KOPT-K1 (cell line): ENCODE data around the gene DLL4.
"Not testable (repeated sequence)": the region's sequence is repeated elsewhere in the genome, so short reads cannot be mapped to it uniquely, and the experiment has no call there.

Experiments used
- H3K27ac ChIP-seq: fragments of 200-600 bp; sonication (generic); 2 replicates; pipeline ENCODE4 v1.5.1; 2016; ENCODE audit warnings: antibody characterized with exemption, mild to moderate bottlenecking, low read depth, low read length; ENCODE audit not compliant: poor library complexity, severe bottlenecking
- H3K36me3 ChIP-seq: fragments of 200-600 bp; sonication (generic); 2 replicates; pipeline ENCODE4 v1.5.1; 2017; ENCODE audit warnings: antibody characterized with exemption, mild to moderate bottlenecking, low read length, moderate library complexity; ENCODE audit not compliant: insufficient read depth
- H3K9me3 ChIP-seq: fragments of 200-600 bp; sonication (generic); 2 replicates; pipeline ENCODE4 v1.5.1; 2017; ENCODE audit warnings: antibody characterized with exemption, low read length, mild to moderate bottlenecking; ENCODE audit not compliant: insufficient read depth, poor library complexity, severe bottlenecking

Gene DLL4

DNA sequence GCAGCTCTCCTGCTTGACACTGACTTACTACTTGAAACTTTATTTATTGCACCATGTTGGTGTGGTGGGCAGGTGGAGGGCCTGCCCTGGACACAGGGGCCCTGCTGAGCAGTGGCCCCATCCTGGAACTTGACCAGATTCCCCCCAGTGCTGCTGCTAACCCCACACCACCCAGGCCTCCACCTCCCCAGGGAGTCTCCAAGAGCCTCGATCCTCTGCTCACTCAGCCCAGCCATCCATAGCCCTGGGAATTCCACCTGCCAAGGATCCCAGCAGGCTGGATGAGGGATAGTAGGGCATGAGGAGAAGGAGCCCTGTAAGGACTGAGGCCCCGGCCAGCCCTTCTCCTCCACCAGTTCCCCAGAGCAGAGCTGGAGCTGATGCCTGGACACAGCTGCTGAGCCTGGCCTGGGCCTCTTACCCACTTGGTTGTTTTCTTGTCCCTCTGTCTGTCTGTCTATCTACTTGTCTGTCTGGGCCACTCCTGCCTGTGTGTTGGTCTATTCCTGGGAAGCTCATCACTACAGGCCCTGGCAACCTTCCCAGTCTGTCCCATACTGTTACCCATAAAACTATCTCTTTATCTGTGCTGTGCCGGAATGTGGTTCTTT, 26.9 kb downstream of the DLL4 start:
- Histone ChIP-seq H3K36me3 (no peaks in the 10 kb centered on the region), H3K9me3 (no peaks in the 10 kb centered on the region), H3K27ac (no peak overlapping the region)

DNA sequence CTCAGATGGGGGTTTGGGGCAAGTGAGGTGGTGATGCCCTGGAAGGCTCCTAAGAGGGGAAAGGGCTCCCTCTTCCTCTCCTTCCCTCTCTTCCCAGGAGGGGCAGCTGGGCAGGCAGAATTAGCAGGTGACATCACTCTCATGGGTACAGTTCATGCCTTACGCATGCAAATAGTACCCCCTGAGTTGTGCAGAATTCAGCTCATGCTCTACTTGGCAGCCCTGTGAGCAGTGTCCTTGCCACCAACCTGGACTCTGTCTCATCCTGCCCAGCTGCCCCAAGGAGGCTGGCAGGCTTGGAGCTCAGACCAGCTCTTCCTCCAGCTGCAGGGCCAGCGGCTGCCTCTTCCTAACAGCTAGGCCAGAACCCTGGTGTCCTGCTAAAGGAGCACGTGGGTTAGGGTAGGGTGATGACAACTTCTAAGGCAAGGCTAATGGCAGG, 27.4 kb downstream of the DLL4 start:
- Histone ChIP-seq H3K9me3 (no peaks in the 10 kb centered on the region), H3K27ac (no peak overlapping the region), H3K36me3 (no peaks in the 10 kb centered on the region)

DNA sequence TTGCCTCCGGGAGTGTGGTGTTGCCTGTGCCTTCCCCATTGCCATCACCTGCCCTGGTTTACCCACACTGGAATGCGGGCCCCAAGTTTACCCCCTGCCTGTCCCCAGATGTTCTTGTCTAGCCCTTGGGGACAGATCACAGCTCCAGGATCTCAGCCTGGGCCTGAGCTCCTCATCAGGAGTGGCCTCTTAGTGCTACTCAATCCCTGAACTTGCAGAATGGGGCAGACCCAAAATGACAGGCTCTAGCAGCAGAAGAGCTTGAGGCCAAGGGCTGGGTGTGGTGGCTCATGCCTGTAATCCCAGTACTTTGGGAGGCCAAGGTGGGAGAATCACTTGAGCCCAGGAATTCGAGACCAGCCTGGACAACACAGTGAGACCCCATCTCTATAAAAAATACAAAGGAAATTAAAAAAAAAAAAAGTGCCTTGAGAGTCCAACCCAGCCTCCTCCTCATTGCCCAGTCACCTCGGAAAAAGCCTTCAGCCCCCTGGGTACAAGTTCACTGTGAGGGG, 28.0 kb downstream of the DLL4 start:
- H3K27ac ChIP-seq, result no peak overlapping the region
- no peaks in the 10 kb centered on the region for H3K9me3 ChIP-seq
- H3K36me3 ChIP-seq, result no peaks in the 10 kb centered on the region

DNA sequence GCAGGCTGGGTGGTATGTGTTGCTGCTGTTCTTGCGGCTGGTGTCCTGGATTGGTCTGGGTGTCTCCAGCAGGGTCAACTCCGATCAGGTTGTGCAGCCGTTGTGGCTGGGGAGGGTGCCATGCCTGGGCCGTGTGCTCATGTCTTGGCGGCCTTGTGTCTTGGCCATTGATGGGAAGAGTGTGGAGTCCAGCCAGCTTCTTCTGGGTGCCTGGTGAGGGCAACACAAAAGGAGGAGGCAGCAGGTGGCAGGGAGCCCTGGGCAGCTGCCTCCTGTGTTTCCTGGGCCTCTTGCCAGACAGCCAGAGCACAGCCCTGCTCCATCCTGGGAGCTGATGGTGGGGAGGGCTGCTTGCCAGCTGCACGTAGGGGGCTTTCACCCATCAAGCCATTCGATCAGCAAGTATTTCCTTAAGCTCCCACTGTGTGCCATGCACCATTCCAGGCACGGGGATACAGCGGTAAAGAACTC, 28.5 kb downstream of the DLL4 start:
- Histone ChIP-seq H3K27ac (no peak overlapping the region), H3K9me3 (no peaks in the 10 kb centered on the region)

DNA sequence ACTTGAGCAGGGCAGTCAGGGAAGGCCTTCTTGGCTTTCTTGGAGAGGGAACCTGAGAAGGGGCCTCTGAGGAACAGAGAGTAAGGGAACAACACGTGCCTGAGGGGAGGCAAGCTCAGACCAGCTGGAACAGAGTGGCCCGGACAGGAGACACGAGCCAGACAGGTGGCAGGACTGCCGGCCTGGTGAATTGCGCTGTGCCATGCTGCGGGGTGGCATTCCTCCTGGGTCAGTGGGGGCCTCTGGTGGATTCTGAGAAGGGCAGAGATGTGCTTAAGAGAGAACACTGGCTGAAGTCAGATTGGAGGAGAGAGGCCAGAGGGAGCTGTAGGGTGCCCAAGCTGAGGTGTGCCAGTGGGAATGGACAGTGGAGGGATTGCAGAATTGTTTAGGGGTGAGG, 29.0 kb downstream of the DLL4 start:
- Histone ChIP-seq H3K9me3 (no peaks in the 10 kb centered on the region), H3K36me3 (no peaks in the 10 kb centered on the region), H3K27ac (no peak overlapping the region)

More for the DNA sequence above, 28.5 kb downstream of the DLL4 start:
- no peaks in the 10 kb centered on the region for H3K36me3 ChIP-seq

DNA sequence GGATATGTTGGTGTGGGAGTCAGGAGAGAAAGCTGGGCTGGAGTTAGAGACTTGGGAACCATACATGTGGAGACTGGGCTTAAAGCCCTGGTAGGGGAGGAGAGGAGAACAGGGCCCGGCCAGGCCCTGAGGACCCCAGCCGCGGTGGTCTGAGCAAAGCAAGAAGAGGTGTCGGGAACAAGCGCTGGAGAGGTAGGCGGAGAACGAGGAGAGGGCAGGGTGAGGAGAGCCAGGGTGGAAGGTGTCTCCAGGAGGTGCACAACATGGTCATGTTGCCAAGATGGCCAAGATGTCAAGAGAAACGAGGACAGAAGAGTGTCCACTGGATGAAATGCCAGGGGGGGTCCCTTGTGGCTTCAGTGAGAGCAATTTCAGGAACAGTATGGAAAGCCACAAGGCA, 29.6 kb downstream of the DLL4 start:
- Histone ChIP-seq H3K36me3 (no peaks in the 10 kb centered on the region), H3K9me3 (no peaks in the 10 kb centered on the region), H3K27ac (no peak overlapping the region)

DNA sequence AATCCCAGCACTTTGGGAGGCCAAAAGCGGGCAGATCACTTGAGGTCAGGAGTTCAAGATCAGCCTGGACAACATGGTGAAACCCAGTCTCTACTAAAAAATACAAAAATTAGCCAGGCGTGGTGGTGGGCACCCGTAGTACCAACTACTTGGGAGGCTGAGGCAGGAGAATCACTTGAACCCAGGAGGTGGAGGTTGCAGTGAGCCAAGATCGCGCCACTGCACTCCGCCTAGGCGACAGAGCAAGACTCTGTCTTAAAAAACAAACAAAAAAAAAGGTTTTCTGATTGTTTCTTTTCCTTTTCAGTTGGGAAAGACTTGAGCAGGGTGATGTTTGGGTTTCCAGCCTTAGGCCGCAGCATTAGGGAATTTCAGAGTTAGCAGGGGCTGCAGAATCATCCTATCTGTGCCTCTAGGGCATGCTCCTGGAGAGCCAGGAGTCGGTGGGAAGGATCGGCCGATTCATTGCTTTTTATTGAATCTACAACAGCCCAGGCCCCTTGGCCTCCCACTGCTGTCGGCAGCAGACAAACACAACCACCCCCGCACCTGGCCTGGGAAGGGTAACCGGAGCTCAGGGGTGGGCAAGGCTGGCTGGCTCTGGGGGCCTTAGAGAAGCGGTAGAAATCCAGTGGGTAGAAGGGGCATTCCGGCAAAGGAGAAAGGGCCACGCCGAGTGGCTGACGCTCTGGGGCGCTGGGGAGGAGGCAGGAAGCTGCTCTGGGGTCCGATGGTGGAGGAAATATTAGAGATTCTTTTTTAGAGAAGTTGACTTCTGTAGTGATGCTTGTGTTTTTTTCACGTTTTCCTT, 30.4 kb downstream of the DLL4 start:
- Histone ChIP-seq H3K36me3 (no peaks in the 10 kb centered on the region), H3K9me3 (no peaks in the 10 kb centered on the region), H3K27ac (no peak overlapping the region)

DNA sequence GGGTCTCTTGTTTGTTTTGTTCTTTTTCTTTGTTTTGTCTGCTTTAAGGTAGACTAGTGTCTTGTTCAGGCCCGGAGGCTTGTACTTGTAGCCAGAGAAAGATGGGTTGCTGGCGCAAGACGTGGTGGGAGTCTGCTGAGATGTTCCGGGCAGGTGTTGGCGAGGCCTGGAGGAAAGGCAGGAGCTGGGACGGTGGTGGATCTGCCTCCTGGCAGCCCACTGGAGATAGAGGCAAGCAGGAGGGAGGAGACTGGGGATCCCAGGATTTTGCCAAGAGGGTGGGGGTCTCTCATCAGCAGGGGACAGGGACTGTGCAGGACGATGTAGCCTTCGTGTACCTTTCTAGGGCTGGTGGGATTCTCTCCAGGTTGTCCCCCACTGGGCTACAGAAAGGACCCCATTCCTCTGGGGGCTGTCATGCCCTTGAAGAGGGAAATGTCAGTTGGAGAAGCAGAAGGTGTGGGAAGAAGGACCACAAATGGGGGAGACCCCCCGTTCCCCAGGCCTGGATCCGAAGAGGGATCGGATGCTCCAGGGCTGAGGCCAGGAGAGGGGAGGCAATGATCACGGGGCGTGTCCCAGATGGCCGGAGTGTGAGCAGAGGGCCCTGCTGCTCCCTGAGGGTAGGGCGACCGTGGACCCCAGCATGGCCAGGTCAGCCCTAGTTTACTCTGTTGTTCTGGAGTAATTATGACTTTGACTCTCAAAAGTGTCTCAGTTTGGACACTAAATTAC, 31.2 kb downstream of the DLL4 start:
- Histone ChIP-seq H3K9me3 (no peaks in the 10 kb centered on the region), H3K36me3 (no peaks in the 10 kb centered on the region), H3K27ac (no peak overlapping the region)

DNA sequence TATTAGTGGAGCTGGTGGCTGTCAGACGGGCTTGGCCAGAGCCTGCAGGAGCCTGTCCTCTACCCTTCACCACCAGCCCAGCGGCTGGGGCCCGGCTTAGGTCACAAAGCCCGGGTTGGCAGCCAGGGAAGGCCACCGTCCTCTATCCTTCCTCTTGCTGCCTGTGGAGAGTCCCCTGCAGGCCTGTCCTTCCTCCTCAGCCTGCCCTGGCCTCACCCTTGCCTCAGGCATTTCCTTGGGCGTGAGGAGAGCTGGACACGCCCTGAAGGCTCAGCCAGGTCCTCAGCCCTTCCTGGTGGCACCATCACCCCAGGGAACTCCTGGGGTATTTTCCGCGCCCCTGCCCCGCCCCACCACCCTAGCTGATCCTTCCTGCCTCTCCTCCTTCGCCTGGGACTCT, 31.8 kb downstream of the DLL4 start:
- no peaks in the 10 kb centered on the region for H3K9me3 ChIP-seq
- H3K36me3 ChIP-seq, result no peaks in the 10 kb centered on the region
- H3K27ac ChIP-seq, result no peak overlapping the region

DNA sequence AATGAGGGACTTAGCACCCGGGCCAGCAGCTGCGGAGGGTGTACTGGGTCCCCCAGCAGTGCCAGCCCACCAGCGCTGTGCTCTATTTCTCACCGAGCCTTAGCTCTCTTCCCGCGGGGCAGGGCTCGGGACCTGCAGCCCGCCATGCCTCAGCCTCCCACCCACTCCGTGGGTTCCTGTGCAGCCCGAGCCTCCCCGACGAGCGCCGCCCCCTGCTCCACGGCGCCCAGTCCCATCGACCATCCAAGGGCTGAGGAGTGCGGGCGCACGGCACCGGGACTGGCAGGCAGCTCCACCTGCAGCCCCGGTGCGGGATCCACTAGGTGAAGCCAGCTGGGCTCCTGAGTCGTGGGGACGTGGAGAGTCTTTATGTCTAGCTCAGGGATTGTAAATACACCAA, 32.6 kb downstream of the DLL4 start:
- not testable (repeated sequence) for H3K27ac ChIP-seq, H3K36me3 ChIP-seq, H3K9me3 ChIP-seq

DNA sequence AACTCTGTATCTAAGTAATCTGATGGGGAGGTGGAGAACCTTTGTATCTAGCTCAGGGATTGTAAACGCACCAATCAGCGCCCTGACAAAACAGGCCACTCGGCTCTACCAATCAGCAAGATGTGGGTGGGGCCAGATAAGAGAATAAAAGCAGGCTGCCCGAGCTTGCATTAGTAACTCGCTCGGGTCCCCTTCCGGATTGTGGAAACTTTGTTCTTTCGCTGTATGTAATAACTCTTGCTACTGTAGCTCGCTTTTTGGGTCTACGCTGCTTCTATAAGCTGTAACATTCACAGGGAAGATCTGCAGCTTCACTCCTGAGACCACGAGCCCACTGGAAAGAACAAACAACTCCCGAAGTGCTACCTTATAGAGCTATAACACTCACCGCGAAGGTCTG, 33.2 kb downstream of the DLL4 start:
- H3K27ac ChIP-seq, H3K9me3 ChIP-seq, H3K36me3 ChIP-seq: not testable (repeated sequence)

DNA sequence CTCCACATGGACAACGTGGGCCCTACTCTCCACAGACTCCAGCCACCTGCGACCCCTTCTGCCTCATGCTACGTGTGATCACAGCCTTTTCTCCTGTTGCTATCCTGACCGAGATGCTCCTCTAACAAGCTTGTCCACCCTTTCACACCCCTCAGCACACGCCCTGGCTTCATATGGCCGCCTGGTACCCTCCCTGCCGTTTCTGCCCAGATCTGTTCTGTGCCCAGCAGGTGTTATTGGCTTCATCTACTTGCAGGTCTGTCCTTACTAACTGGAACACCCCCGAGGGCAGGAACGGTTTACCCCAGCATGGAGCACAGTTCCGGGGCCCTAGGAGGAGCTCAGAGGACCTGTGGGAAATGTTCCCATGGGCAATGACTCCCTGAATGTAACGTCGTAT, 34.1 kb downstream of the DLL4 start:
- Histone ChIP-seq H3K36me3 (no peaks in the 10 kb centered on the region), H3K27ac (no peak overlapping the region), H3K9me3 (no peaks in the 10 kb centered on the region)

DNA sequence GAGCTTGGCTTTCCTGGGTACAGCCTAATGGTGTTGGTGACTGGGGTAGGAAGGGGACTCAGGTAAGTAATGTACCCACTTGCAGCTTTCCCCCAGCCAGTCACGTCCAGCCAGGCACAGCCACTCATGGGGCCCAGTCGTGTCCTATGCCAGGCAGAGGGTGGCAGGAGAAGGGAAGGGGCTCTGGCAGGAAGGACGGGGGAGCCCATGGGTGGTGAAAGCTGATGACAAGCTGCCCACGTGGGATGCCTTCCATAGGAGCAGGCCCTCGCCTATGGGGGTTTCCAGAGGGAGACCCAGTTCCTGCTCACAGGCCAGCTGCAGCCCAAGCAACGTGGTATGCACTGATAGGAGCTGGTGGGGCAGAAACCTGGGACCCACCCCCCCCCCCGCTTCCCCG, 34.9 kb downstream of the DLL4 start:
- Histone ChIP-seq H3K36me3 (no peaks in the 10 kb centered on the region), H3K27ac (no peak overlapping the region), H3K9me3 (no peaks in the 10 kb centered on the region)

DNA sequence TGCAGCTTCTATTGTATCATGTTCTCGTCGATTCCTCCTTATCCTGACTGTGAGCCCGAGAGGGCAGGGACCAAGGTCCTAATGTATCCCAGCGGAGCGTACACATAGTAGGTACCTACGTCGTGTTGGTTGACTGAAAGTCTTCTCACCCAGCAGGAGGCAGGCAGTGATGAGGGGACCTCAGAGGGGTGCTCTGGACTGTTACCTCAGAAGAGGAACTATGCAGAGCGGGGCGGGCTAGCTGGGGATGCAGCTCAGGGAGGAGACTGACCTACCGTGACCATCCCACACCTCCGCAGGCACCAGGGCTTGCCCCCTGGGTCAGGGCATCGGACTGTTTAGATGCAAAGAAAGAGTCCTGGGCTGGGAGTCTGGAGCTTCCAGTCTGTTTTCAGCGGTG, 35.5 kb downstream of the DLL4 start:
- Histone ChIP-seq H3K9me3 (no peaks in the 10 kb centered on the region), H3K27ac (no peak overlapping the region), H3K36me3 (no peaks in the 10 kb centered on the region)
